NCI-H345 (cell line): ENCODE results near the gene FIBCD1.
"Not testable (repeated sequence)": the region's sequence is repeated elsewhere in the genome, so short reads cannot be mapped to it uniquely, and the experiment has no call there.

Experiments
- DNase-seq: peaks from one replicate; lab custom pipeline; 2025; lab: John Stamatoyannopoulos, UW

The FIBCD1 gene

GRCh38 chr9:130973686-130974281 lies 34.7 kb upstream of the FIBCD1 start:
- no peak for DNase-seq

- DNase-seq = no peak
Observed at GRCh38 chr9:130972957-130973685, 34.1 kb upstream of the FIBCD1 start.

DNA sequence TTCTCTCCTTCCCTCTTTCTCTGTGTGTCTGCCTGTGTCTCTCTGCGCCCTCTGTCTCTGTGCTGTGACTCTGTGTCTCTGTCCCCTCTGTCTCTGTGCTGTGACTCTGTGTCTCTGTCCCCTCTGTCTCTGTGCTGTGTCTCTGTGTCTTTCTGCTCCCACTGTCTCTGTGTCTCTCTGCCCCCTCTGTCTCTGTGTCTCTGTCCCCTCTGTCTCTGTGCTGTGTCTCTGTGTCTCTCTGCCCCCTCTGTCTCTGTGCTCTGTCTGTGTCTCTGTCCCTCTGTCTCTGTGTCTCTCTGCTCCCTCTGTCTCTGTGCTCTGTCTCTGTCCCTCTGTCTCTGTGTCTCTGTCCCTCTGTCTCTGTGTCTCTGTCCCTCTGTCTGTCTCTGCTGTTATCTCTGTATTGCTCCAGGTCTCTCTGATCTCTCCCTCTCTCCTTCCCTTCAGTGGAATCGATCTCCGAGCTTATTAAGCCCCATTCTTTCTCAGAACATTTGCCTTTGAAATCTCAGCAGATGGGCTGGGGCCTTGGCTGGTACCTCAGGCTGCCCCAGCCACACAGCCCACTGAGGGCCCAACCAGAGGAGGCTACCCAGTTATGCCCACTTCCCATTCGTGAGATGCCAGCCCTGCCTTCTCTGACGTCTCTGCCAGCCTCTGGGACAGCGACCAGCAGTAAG lies 33.4 kb upstream of the FIBCD1 start:
- DNase-seq = no peak

- no peak for DNase-seq
Observed at GRCh38 chr9:130971294-130971849, 32.3 kb upstream of the FIBCD1 start.

DNA sequence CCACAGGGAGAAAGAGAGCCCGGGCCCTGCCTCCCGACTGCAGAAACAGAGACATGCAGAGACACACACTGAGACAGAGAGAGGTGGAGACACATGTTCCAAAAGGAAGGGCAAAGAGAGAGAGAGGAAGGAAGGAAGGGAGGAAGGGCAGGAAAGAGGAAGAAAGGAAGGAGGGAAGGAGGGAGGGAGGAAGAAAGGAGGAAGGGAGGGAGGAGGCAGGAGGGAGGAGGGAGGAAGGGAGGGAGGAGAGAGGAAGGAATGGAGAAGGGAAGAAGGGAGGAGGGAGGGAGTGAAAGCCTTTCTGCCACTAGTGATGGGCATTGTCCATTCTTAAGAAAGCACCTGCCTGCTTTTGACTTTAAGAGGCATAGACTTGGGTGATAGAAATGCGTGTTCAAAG lies 31.8 kb upstream of the FIBCD1 start:
- DNase-seq = no peak

GRCh38 chr9:130970052-130970451 lies 31.0 kb upstream of the FIBCD1 start:
- no peak for DNase-seq

GRCh38 chr9:130965680-130966079 lies 26.6 kb upstream of the FIBCD1 start:
- DNase-seq = no peak

DNA sequence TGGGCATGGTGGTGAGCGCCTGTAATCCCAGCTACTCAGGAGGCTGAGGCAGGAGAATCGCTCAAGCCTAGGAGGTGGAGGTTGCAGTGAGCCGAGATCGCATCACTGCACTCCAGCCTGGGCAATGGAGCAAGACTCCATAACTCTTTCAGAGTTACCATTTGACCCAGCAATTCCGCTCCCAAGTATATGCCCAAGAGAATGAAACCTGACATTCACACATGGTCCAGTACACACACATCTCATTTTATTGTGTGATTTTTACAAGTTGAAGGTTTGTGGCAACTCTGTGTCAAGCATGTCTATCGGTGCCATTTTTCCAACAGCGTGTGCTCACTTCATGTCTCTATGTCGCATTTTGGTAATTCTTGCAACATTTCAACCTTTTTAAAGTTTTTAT lies 24.9 kb upstream of the FIBCD1 start:
- no peak for DNase-seq

- no peak for DNase-seq
Observed at GRCh38 chr9:130963337-130963908, 24.4 kb upstream of the FIBCD1 start.

- no peak for DNase-seq
Observed at GRCh38 chr9:130962418-130963316, 23.6 kb upstream of the FIBCD1 start.

- DNase-seq = no peak
Observed at GRCh38 chr9:130961511-130962300, 22.7 kb upstream of the FIBCD1 start.

GRCh38 chr9:130960522-130961378 lies 21.7 kb upstream of the FIBCD1 start:
- no peak for DNase-seq

DNA sequence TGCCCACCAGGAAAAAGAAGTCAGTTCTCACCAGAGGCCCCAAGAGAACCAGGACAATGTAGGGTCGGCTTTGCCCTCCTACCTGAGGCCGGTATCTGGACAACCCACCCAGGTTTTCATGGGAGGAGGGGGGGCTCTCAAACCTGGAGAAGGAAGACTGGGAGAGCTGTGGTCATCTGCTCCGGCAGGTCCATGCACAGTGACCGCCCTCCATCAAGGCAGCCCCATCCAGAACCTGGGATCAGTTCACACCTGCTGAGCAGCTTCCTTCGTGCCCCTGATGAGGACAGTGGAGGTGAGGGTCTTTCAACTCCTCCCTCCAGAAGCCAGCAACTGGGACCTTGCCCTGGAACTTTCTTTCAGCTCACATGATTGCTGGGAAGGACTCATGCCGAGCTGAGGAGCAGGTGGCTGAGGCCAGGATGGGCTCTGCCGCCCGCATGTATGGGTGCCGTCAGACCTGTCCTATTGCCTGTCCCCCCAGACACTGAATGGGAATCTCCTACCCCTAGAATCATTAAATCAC lies 20.8 kb upstream of the FIBCD1 start:
- no peak for DNase-seq

DNA sequence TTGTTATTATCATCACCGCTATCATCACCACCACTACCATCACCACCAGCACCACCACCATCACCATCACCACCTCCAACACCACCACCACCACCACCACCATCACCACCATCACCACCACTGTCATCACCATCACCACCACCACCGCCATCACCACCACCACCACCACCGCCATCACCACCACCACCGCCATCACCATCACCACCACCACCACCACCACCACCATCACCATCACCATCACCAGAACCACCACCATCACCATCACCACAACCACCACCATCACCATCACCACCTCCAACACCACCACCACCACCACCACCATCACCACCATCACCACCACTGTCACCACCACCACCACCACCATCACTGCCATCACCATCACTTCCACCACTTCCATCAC lies 19.5 kb upstream of the FIBCD1 start:
- not testable (repeated sequence) for DNase-seq

GRCh38 chr9:130957451-130958203 lies 18.6 kb upstream of the FIBCD1 start:
- no peak for DNase-seq

- DNase-seq = no peak
Observed at GRCh38 chr9:130956636-130957450, 17.8 kb upstream of the FIBCD1 start.

- DNase-seq = no peak
Observed at GRCh38 chr9:130955947-130956621, 17.0 kb upstream of the FIBCD1 start.
